ENCODE data around the gene HERC3. TPM values are rescaled to one million over a fixed set of nuclear protein-coding genes. Genes with fewer than 3 reads are reported as not detected.

HERC3 gene
- total RNA-seq, 1 donor: 50.2 TPM

DNA sequence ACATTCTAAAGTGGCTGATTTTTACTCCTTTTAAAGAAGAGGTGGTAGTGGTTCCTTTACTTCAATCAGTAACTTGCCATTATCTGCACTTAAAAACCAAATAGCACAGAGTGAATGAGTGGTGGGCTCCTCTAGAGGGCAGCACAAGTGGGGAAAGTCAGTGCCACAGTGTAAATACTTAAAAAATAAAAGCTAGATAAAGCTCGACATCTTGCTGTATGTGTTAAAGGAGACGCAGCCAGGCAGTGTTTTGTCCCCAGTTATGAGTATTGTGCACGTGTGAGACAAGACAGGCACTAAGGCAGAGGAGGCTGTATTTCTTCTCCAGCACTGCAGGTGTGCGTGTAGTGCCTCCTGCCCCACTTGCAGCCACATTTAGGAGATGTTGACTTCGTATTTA lies 80.7 kb downstream of the HERC3 start:
- Histone ChIP-seq H3K4me3 (ENCODE audit: low read length) (no peak overlapping the region), H3K27me3 (ENCODE audit: insufficient read depth, low read length) (no peaks in the 10 kb centered on the region), H3K9me3 (ENCODE audit: low read depth, low read length) (no peaks in the 10 kb centered on the region), H3K4me1 (ENCODE audit: insufficient read depth, low read length) (no peaks in the 10 kb centered on the region)

DNA sequence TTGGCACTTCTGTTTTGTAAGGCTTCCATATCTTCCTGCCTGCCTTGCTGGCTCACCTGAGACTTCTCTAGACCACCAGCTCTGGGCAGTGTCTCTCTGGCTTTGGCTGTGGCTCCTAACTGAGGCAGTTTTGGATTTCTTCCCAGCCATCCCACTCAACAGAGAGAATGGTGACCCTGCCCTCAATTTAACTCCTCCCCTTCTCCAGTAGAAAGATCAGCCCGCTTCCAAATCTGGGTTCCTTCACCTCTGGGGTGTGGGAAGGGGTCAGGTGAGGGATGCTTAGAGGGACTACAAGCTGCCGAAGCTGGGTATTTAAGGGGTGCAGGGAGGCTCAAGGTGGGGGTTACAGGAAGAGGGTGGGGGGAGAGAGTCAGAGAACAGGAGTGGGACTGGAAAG lies 81.6 kb downstream of the HERC3 start:
- Histone ChIP-seq H3K4me3 (ENCODE audit: low read length) (no peak overlapping the region), H3K9me3 (ENCODE audit: low read depth, low read length) (no peaks in the 10 kb centered on the region), H3K4me1 (ENCODE audit: insufficient read depth, low read length) (no peaks in the 10 kb centered on the region), H3K27me3 (ENCODE audit: insufficient read depth, low read length) (no peaks in the 10 kb centered on the region)

DNA sequence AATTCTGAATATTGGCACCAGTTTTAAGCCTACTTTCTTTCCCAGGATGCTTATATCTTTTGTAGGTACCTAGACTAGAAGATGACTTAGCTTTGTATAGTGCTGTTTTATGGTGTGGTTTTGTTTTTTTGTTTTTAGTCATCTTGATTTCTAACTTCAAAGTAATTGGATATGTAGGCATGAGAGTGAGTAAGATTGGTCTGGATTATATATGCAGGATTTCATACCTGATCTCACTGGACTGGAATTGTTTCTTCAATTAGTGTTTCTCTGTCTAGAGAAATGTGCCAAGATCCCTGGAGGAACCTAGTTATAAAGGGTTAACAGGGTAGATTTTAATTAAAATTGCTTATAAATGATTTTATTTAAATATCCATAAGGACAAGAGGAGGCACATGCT lies 82.3 kb downstream of the HERC3 start:
- H3K4me1 ChIP-seq (ENCODE audit: insufficient read depth, low read length): no peaks in the 10 kb centered on the region
- H3K9me3 ChIP-seq (ENCODE audit: low read depth, low read length): no peaks in the 10 kb centered on the region
- H3K4me3 ChIP-seq (ENCODE audit: low read length): no peak overlapping the region
- no peaks in the 10 kb centered on the region for H3K27me3 ChIP-seq (ENCODE audit: insufficient read depth, low read length)

DNA sequence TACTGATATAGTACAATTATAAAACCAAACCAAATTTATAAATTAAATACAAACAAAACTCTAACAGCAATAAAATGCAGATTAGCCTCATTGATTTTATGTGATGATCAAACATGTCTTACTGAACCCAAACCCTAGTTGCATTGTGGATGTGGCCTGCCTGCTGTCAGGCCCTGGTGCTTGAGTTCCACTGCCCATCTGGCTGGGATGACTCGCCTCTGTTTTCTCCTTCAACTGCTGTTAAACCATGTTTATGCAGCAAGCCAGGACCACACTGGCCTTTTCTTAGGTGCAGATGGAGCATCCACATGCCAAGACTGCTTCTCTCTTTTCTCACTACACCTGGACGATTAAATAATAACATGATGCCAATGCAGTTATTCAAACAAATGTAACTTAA lies 82.7 kb downstream of the HERC3 start:
- Histone ChIP-seq H3K4me1 (ENCODE audit: insufficient read depth, low read length) (no peaks in the 10 kb centered on the region), H3K27me3 (ENCODE audit: insufficient read depth, low read length) (no peaks in the 10 kb centered on the region), H3K9me3 (ENCODE audit: low read depth, low read length) (no peaks in the 10 kb centered on the region), H3K4me3 (ENCODE audit: low read length) (no peak overlapping the region)

DNA sequence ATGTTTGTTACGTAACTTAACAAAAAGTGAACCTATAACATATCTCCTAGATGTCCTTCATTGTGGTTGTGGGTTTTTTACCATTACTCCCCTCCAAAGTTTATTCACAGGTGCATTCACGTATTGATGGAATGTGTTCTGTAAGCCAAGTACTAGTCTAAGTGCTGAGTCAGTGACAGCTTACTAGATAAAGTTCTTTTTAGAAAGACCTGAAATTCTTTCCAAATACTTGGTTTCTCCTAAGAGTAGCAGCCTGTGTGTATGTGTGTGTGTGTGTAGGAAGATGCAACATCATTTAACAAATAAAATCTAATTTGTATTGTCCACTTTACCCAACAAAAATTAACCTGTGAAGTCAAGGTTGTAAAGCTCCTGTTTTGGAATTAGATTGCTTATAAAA lies 83.3 kb downstream of the HERC3 start:
- H3K4me3 ChIP-seq (ENCODE audit: low read length): no peak overlapping the region
- no peaks in the 10 kb centered on the region for H3K9me3 ChIP-seq (ENCODE audit: low read depth, low read length)
- no peaks in the 10 kb centered on the region for H3K27me3 ChIP-seq (ENCODE audit: insufficient read depth, low read length)
- no peaks in the 10 kb centered on the region for H3K4me1 ChIP-seq (ENCODE audit: insufficient read depth, low read length)

DNA sequence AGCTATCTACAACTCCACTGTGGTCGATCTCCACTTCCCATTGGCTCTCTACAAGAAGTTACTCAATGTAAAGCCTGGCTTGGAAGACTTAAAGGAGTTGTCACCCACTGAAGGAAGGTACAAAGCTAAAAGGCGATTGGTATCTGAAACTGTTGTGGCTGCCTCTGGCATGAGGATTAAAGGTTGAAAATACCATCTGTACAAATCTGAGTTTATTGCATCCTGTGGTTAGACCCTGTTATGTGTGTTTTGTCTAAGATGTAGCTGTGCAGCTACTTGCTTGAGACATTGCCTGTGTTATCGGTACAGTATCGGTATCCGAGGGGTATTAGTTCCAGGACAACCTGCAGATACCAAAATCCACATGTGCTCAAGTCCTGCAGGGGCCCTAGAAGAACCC lies 88.9 kb downstream of the HERC3 start:
- no peaks in the 10 kb centered on the region for H3K27me3 ChIP-seq (ENCODE audit: insufficient read depth, low read length)
- no peak overlapping the region for H3K4me3 ChIP-seq (ENCODE audit: low read length)
- no peaks in the 10 kb centered on the region for H3K4me1 ChIP-seq (ENCODE audit: insufficient read depth, low read length)
- H3K9me3 ChIP-seq (ENCODE audit: low read depth, low read length): no peaks in the 10 kb centered on the region

DNA sequence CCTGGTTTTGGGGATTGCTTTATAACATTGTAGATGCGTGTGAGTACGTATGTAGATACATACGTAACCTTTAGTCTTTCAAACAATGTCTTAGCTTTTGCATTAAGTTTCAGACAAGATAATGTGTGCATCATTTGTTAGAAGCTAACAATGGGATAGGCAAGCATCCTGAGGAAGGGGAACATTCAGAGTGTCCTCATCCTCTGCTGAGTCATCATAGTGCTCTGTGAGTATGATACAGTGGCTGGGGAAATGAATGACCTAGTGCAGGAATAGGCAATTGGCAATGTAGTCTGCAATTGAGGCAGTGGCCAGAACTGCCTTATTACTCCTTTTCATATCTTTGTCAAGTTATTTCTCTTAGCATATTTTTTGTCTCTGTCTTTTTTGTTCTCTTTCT lies 98.1 kb downstream of the HERC3 start:
- no peaks in the 10 kb centered on the region for H3K4me1 ChIP-seq (ENCODE audit: insufficient read depth, low read length)
- H3K27me3 ChIP-seq (ENCODE audit: insufficient read depth, low read length): no peaks in the 10 kb centered on the region

DNA sequence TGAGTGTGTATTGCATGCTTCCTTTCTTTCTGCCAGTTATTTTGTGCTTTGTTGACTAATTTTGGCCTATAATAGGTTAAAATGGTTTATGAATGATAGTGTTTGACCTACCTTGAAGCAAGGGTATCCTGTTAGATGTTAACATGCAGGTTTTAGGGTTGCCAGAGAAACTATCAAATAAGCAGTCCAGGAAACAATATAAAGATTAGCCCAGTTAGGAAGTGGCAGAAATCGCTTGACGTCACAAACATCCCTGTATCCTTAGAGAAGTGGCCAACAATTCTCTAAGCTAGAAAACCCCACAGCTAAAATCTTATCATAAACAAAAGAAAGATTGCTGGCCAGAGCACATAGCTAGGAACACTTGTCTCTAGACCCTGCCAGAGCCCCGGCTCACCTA lies 101.5 kb downstream of the HERC3 start:
- H3K27me3 ChIP-seq (ENCODE audit: insufficient read depth, low read length): no peaks in the 10 kb centered on the region
- H3K4me1 ChIP-seq (ENCODE audit: insufficient read depth, low read length): peaks cover 4% of the 10 kb centered on the region
- H3K9me3 ChIP-seq (ENCODE audit: low read depth, low read length): no peaks in the 10 kb centered on the region
- no peak overlapping the region for H3K4me3 ChIP-seq (ENCODE audit: low read length)

More for the DNA sequence above, 98.1 kb downstream of the HERC3 start:
- Histone ChIP-seq H3K9me3 (ENCODE audit: low read depth, low read length) (no peaks in the 10 kb centered on the region), H3K4me3 (ENCODE audit: low read length) (no peak overlapping the region)

DNA sequence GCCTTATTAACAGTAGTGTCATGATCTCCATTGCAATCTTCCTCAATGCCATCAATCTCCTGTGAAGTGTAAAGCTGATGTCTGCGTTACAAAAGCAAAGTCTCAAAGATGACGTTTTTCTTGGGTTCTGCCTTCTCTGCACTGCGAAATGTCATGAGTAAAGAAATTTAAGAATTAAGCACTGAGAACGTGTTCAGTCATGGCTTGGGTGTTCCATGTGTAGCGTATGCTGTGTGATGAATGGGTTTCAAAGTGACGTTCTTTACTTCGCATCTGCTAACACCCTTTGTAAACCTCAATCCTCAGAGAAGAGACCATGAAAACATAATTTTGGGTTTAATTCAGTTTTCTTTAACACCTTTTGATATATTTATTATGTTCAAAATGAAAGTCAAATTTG lies 104.3 kb downstream of the HERC3 start:
- Histone ChIP-seq H3K27me3 (ENCODE audit: insufficient read depth, low read length) (no peaks in the 10 kb centered on the region), H3K9me3 (ENCODE audit: low read depth, low read length) (no peaks in the 10 kb centered on the region), H3K4me3 (ENCODE audit: low read length) (no peak overlapping the region), H3K4me1 (ENCODE audit: insufficient read depth, low read length) (peaks cover 4% of the 10 kb centered on the region)

DNA sequence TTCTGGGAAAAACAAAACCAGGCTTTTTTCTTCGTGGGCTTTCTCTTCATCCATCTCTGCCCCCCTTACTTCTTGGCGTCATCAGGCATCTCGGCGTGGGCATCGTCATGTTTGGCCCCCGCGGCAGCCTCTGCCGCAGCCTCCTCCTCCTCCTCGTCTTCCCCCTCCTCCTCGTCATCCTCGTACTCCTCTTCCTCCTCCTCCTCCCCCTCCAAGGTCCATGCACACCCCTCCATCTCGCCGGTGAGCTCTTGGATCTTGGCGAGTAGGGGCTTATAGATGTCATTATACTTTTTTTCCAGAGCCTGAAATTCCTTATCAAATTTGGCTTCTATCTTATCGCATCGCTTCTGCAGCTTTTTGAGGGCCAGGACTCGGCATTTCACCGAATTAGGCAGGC lies 104.9 kb downstream of the HERC3 start:
- H3K27me3 ChIP-seq (ENCODE audit: insufficient read depth, low read length): no peaks in the 10 kb centered on the region
- peak overlapping the region; percentile 52 for H3K4me3 ChIP-seq (ENCODE audit: low read length)
- H3K9me3 ChIP-seq (ENCODE audit: low read depth, low read length): no peaks in the 10 kb centered on the region
- peaks cover 4% of the 10 kb centered on the region for H3K4me1 ChIP-seq (ENCODE audit: insufficient read depth, low read length)

DNA sequence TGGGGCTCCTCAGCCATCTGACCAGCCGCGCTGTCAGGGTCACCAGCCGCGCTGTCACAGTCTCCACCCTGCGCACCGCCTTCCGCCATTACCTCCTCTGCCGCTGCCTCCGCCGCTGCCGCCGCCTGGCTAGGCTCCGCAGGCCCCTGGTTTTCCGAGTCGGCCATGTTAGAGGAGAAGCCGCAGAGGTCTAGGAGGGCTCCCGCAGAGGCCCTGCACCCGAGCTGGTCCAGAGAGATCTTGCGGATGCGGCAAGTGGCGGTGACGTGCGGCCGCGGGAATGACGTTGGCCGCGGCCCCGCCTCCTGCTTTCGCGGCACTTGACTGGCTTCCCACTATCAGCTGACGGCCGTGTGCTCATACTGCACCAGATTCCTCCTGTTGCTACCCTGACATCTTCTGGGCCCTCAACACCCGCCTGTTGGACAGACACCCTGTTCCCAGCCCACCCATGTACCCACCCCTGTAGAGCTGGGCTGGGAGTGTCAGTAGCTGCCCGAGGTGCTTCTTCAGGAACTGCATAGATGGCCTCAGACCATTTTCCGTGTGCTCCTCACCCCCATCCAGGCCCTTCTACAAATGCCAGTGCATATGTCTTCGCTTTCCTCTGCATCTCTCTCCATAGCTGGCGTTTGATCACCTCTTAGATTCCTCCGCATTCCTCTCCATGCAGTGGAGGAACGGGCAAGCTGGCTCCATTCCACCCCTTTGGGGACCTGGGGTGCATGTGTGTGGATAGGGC lies 105.5 kb downstream of the HERC3 start, which contains the start of gene NAP1L5:
Gene NAP1L5 (minus strand): TSS at position 242 of the 742 bp plus-strand sequence. CDS start 75 bp downstream, at position 167.
- no peaks in the 10 kb centered on the region for H3K9me3 ChIP-seq (ENCODE audit: low read depth, low read length)
- no peaks in the 10 kb centered on the region for H3K27me3 ChIP-seq (ENCODE audit: insufficient read depth, low read length)
- peak within 1 kb of the TSS; percentile 52 for H3K4me3 ChIP-seq (ENCODE audit: low read length)
- peaks cover 4% of the 10 kb centered on the region for H3K4me1 ChIP-seq (ENCODE audit: insufficient read depth, low read length)

DNA sequence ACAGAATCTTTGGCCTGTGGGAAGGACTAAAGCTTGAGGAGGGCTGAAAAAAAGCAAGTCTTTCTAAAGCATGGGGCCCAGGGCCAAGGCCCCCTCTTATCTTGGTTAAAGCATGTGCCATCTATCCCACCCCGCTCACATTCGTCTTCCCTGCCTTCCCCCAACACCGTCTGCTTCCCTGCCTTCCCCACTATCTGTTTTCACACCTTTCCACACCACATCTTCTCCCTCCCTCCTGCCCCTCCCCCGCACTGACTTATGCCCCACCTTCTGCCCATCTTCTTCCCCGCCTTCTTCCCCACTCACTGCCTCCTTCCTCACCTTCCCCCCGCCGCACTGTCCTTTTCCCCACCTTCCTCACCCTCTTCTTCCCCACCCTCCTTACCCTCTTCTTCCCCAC lies 106.2 kb downstream of the HERC3 start:
- no peaks in the 10 kb centered on the region for H3K27me3 ChIP-seq (ENCODE audit: insufficient read depth, low read length)
- peaks cover 4% of the 10 kb centered on the region for H3K4me1 ChIP-seq (ENCODE audit: insufficient read depth, low read length)
- H3K9me3 ChIP-seq (ENCODE audit: low read depth, low read length): no peaks in the 10 kb centered on the region
- H3K4me3 ChIP-seq (ENCODE audit: low read length): no peak overlapping the region

DNA sequence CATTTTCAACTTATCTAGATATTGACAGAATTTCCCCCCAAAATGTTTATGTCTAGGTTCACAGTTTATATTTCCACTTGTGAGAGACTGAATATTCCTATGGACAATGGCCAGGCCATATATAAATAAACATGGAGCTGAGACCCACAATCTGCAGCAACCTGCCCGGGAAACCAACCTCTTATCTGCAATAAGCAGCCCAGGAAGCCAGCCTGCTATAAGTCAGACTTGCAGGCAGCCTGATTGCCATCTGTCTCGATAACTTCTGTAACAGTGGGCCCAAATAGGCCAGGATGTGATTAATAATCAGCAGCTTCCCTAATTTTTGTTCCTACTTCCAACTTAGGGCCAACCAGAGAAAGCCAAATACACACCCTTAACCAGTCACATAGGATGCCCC lies 110.5 kb downstream of the HERC3 start:
- peaks cover 4% of the 10 kb centered on the region for H3K4me1 ChIP-seq (ENCODE audit: insufficient read depth, low read length)
- no peak overlapping the region for H3K4me3 ChIP-seq (ENCODE audit: low read length)
- no peaks in the 10 kb centered on the region for H3K9me3 ChIP-seq (ENCODE audit: low read depth, low read length)
- no peaks in the 10 kb centered on the region for H3K27me3 ChIP-seq (ENCODE audit: insufficient read depth, low read length)

DNA sequence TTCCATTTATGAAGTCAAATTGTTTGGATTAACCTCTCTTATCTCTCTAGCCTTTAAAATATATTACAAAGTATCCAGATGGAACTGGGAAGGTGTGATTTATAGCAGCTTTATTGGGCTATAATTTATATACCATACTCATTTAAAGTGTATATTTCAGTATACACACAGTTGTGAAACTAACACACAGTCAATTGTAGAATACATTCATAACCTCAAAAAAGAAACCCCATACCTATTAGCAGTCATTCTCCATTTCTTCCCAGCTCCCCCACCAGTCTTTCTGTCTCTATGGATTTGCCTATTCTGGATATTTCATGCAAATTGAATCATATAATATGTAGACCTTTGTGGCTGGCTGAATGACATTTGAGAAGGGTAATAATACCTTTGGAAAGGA lies 112.9 kb downstream of the HERC3 start:
- Histone ChIP-seq H3K27me3 (ENCODE audit: insufficient read depth, low read length) (no peaks in the 10 kb centered on the region), H3K9me3 (ENCODE audit: low read depth, low read length) (no peaks in the 10 kb centered on the region), H3K4me1 (ENCODE audit: insufficient read depth, low read length) (no peaks in the 10 kb centered on the region), H3K4me3 (ENCODE audit: low read length) (no peak overlapping the region)

DNA sequence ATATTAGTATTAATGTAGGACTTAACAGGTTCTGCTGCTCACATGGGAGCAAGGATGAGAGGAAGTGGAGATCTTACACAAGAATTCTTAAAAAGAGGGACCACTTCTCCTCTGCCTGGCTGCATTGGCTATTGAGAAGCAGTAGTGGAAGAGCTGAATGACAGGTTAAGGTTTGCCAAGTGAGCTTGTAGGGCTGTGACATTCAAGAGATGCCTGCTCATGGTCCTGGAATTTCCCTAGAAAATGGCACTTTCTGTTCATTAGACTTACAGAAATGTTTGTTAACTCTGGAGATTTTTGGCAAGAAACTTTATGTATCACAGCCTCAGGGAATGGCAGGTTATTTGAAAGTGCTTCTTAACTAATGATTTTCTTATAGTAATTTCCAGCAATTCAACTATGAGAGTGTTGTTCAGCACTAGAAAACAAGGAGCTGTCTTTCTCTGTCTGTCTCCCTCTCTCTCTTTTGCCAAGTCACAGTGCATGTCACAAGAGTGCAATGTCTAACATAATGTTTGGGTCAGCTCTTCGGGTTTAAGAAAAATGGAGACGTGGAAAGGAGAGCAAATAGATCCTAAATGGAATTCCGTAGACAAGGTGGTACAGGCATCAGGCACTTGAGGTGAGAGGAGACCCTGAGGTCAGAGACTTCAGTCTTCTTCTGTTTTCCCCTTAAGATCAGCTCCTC lies 113.7 kb downstream of the HERC3 start:
- Histone ChIP-seq H3K4me3 (ENCODE audit: low read length) (no peak overlapping the region), H3K27me3 (ENCODE audit: insufficient read depth, low read length) (no peaks in the 10 kb centered on the region), H3K4me1 (ENCODE audit: insufficient read depth, low read length) (no peaks in the 10 kb centered on the region), H3K9me3 (ENCODE audit: low read depth, low read length) (no peaks in the 10 kb centered on the region)

DNA sequence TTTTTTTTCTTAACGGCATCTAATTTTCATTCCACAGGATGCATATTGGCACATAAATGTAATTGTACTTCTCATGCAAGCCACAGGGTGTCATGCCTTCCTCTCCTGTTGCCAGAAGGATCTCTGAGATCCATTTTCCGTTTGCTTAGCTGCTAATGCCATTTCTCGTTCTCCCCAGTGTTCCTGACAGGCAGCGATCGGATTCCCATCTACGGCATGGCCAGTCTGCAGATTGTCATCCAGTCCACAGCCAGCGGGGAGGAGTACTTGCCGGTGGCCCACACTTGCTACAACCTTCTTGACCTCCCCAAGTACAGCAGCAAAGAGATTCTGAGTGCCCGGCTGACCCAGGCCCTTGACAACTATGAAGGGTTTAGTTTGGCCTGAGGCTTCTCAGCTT lies 114.3 kb downstream of the HERC3 start:
- no peaks in the 10 kb centered on the region for H3K9me3 ChIP-seq (ENCODE audit: low read depth, low read length)
- no peaks in the 10 kb centered on the region for H3K27me3 ChIP-seq (ENCODE audit: insufficient read depth, low read length)
- H3K4me1 ChIP-seq (ENCODE audit: insufficient read depth, low read length): no peaks in the 10 kb centered on the region

More for the DNA sequence above, 114.3 kb downstream of the HERC3 start:
- H3K4me3 ChIP-seq (ENCODE audit: low read length): no peak overlapping the region
